Muscle layer of colon (tissue), 2 donors: ENCODE results near the gene SEZ6.
"Not testable (repeated sequence)": the region's sequence is repeated elsewhere in the genome, so short reads cannot be mapped to it uniquely, and the experiment has no call there.

ENCODE experiments used
- H3K27ac ChIP-seq: one replicate; pipeline ENCODE4 v1.7.0; 2013; ENCODE audit warnings: low read depth, mild to moderate bottlenecking, low read length, moderate library complexity
- H3K27me3 ChIP-seq, 2 donors: one replicate each; pipeline ENCODE4 v1.7.0; 2013; ENCODE audit warnings: low read length in 2 of 2, mild to moderate bottlenecking in 2 of 2; ENCODE audit not compliant: insufficient read depth in 2 of 2, control insufficient read depth in 1 of 2
- H3K36me3 ChIP-seq: one replicate; pipeline ENCODE4 v1.7.0; 2013; ENCODE audit warnings: mild to moderate bottlenecking, low read length; ENCODE audit not compliant: insufficient read depth
- H3K4me1 ChIP-seq: one replicate; pipeline ENCODE4 v1.7.0; 2013; ENCODE audit warnings: mild to moderate bottlenecking, low read length; ENCODE audit not compliant: insufficient read depth
- H3K4me3 ChIP-seq, 2 donors: one replicate each; pipeline ENCODE4 v1.7.0; 2013; ENCODE audit warnings: low read length in 2 of 2, low read depth in 1 of 2, mild to moderate bottlenecking in 1 of 2, moderate library complexity in 1 of 2
- H3K9ac ChIP-seq: one replicate; pipeline ENCODE4 v1.7.0; 2013; ENCODE audit warnings: low read length
- H3K9me3 ChIP-seq: one replicate; pipeline ENCODE4 v1.7.0; 2013; ENCODE audit warnings: mild to moderate bottlenecking, low read length
- donor health status: abdominal sarcoma.
- donor health status: Adenocarcinoma of cecum.

SEZ6 gene

DNA sequence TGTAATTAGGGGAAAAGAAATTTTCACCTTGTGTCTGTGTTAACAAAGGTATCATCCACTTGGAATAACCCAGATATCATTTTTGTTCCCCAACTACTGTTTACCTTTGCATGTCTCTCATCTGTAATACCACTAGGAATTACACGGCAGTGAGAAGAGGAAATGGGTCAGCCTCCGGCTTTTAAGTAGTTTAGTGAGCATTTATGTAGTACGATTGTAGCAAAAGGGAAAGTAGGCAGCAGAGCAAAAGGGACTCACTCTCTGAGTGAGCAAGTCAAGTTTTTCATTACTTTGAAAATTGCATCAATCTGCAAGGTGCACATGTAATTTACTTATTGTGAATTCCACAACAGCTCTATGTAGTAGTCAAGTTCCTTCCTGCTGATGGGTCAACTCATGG is 65.7 kb downstream of the SEZ6 start:
- no peak overlapping the region for H3K27ac ChIP-seq

DNA sequence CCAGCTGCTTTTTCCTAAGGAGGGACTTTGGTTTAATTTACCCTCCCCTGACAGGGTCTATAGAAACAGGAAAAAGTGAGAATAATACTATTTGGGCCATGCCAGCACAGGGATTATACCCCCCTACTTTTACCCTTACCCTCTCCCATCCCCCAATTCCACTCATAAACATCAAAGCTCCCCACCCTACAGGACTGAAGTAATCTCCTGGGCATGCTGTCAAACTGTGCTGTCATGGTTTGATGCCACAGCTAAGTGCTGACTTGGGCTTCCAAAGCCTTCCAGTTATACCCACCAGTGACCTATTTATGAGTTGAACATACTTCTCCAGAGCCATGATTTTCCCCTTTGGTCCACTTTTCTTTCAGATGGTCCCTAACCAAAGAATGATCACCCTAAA is 67.3 kb downstream of the SEZ6 start:
- Histone ChIP-seq H3K4me3 (no peak overlapping the region), H3K4me1 (peaks cover 67% of the 10 kb centered on the region), H3K27me3 (no peaks in the 10 kb centered on the region), H3K27ac (no peak overlapping the region), H3K9me3 (no peaks in the 10 kb centered on the region), H3K9ac (no peak overlapping the region), H3K36me3 (peaks cover 4% of the 10 kb centered on the region)

More for the DNA sequence above, 65.7 kb downstream of the SEZ6 start:
- H3K4me1 ChIP-seq = peaks cover 77% of the 10 kb centered on the region
- H3K27me3 ChIP-seq = no peaks in the 10 kb centered on the region
- no peak overlapping the region for H3K9ac ChIP-seq
- H3K4me3 ChIP-seq = no peak overlapping the region
- H3K9me3 ChIP-seq = no peaks in the 10 kb centered on the region
- peaks cover 4% of the 10 kb centered on the region for H3K36me3 ChIP-seq

- H3K27ac ChIP-seq = no peak overlapping the region
- H3K9ac ChIP-seq = no peak overlapping the region
- no peak overlapping the region for H3K4me3 ChIP-seq
- no peaks in the 10 kb centered on the region for H3K9me3 ChIP-seq
- H3K36me3 ChIP-seq = no peaks in the 10 kb centered on the region
- no peaks in the 10 kb centered on the region for H3K27me3 ChIP-seq
- peaks cover 67% of the 10 kb centered on the region for H3K4me1 ChIP-seq
Measured at GRCh38 chr17:28937044-28937729, 68.6 kb downstream of the SEZ6 start.

GRCh38 chr17:28935744-28936460 is 69.9 kb downstream of the SEZ6 start:
- no peak overlapping the region for H3K27ac ChIP-seq
- H3K36me3 ChIP-seq = no peaks in the 10 kb centered on the region
- H3K9ac ChIP-seq = no peak overlapping the region
- peaks cover 54% of the 10 kb centered on the region for H3K4me1 ChIP-seq
- no peaks in the 10 kb centered on the region for H3K9me3 ChIP-seq
- no peaks in the 10 kb centered on the region for H3K27me3 ChIP-seq
- no peak overlapping the region for H3K4me3 ChIP-seq

- not testable (repeated sequence) for H3K27me3 ChIP-seq, H3K27ac ChIP-seq, H3K36me3 ChIP-seq, H3K9ac ChIP-seq, H3K9me3 ChIP-seq, H3K4me3 ChIP-seq
- H3K4me1 ChIP-seq = peaks cover 40% of the 10 kb centered on the region
Measured at GRCh38 chr17:28934508-28934907, 71.3 kb downstream of the SEZ6 start.

DNA sequence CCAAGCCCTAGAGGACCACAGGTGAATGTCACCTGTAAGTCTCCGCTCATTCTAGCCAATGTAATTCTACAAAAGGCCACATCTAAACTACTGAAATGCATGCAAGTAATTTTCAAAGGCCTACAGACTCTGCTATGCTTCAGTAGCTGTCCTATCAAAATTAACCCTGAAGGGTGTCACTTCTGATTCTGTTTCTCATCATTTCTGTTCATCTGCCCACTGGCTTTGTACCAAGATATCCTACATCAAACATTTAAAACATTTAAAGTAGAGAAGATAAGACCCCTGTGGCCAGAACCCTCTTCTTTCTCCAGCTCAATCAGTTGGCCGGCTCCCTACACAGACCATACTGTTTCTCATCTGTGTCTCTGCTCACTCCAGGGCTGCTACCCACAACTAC is 76.0 kb downstream of the SEZ6 start:
- Histone ChIP-seq H3K36me3 (peaks cover 26% of the 10 kb centered on the region), H3K4me3 (no peak overlapping the region), H3K4me1 (peaks cover 13% of the 10 kb centered on the region)

DNA sequence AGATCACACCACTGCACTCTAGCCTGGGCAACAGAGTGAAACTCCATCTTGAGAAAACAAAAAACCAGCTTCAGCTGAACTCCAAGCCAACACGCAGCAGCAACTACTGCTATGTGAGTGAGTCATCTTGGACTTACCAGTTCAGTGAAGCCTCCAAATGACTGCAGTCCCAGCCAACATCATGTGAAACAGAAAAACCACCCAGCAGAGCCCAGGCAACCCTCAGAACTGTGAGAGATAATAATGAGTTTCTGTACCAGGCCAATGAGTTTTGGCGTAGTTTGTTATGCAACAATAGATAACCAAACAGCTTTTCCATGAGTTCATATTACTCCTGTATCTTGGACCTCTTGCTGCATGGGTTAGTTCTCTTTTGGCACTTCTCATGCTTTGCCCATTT is 77.8 kb downstream of the SEZ6 start:
- no peak overlapping the region for H3K9ac ChIP-seq
- H3K27ac ChIP-seq = no peak overlapping the region
- H3K27me3 ChIP-seq = no peaks in the 10 kb centered on the region
- no peaks in the 10 kb centered on the region for H3K9me3 ChIP-seq
- peaks cover 34% of the 10 kb centered on the region for H3K36me3 ChIP-seq
- no peak overlapping the region for H3K4me3 ChIP-seq
- H3K4me1 ChIP-seq = peaks cover 13% of the 10 kb centered on the region

More for the DNA sequence above, 76.0 kb downstream of the SEZ6 start:
- Histone ChIP-seq H3K9me3 (no peaks in the 10 kb centered on the region), H3K9ac (no peak overlapping the region), H3K27me3 (no peaks in the 10 kb centered on the region), H3K27ac (no peak overlapping the region)

DNA sequence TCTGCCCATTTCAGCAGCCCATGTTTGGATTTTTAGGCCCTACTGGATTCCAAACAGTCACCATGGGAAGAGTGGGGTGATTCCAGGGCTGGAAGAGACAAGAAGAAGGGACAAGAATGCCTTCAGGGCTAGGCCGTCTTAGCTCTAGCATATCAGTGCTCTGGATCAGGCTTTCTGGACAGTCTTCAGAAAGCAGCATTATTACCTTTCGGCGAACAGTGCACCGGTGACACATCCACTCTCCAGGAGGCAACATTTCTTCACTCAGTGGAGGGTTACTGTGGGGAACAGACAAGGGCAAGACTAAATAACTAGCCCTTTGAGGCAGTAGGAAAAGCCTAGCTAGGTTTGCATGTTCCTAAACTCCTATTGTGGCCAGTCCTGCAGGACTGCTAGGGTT is 79.0 kb downstream of the SEZ6 start:
- no peak overlapping the region for H3K27ac ChIP-seq
- no peaks in the 10 kb centered on the region for H3K9me3 ChIP-seq
- peaks cover 41% of the 10 kb centered on the region for H3K36me3 ChIP-seq
- H3K27me3 ChIP-seq = no peaks in the 10 kb centered on the region
- H3K9ac ChIP-seq = no peak overlapping the region
- peaks cover 13% of the 10 kb centered on the region for H3K4me1 ChIP-seq
- H3K4me3 ChIP-seq = no peak overlapping the region

GRCh38 chr17:28926366-28926765 is 79.5 kb downstream of the SEZ6 start:
- Histone ChIP-seq H3K9me3 (no peaks in the 10 kb centered on the region), H3K9ac (no peak overlapping the region), H3K4me1 (peaks cover 13% of the 10 kb centered on the region), H3K27me3 (no peaks in the 10 kb centered on the region), H3K36me3 (peaks cover 46% of the 10 kb centered on the region), H3K4me3 (no peak overlapping the region), H3K27ac (no peak overlapping the region)

- no peak overlapping the region for H3K4me3 ChIP-seq
- H3K4me1 ChIP-seq = peaks cover 13% of the 10 kb centered on the region
- H3K27ac ChIP-seq = no peak overlapping the region
- H3K9me3 ChIP-seq = no peaks in the 10 kb centered on the region
- peaks cover 50% of the 10 kb centered on the region for H3K36me3 ChIP-seq
- no peaks in the 10 kb centered on the region for H3K27me3 ChIP-seq
- no peak overlapping the region for H3K9ac ChIP-seq
Measured at GRCh38 chr17:28925912-28926365, 79.9 kb downstream of the SEZ6 start.

- no peak overlapping the region for H3K4me3 ChIP-seq
- H3K36me3 ChIP-seq = peaks cover 79% of the 10 kb centered on the region
- no peaks in the 10 kb centered on the region for H3K9me3 ChIP-seq
- H3K9ac ChIP-seq = no peak overlapping the region
- no peaks in the 10 kb centered on the region for H3K27me3 ChIP-seq
- peaks cover 7% of the 10 kb centered on the region for H3K4me1 ChIP-seq
- no peak overlapping the region for H3K27ac ChIP-seq
Measured at GRCh38 chr17:28920201-28920600, 85.6 kb downstream of the SEZ6 start.

- H3K9ac ChIP-seq = no peak overlapping the region
- peaks cover 0 to 3% of the 10 kb centered on the region in 2 donors for H3K27me3 ChIP-seq
- H3K4me3 ChIP-seq = no peak overlapping the region
- no peak overlapping the region for H3K27ac ChIP-seq
- H3K9me3 ChIP-seq = no peaks in the 10 kb centered on the region
- peaks cover 7% of the 10 kb centered on the region for H3K4me1 ChIP-seq
- H3K36me3 ChIP-seq = peaks cover 84% of the 10 kb centered on the region
Measured at GRCh38 chr17:28918295-28918694, 87.5 kb downstream of the SEZ6 start.
